ENCODE results near the gene PRKG1.

The PRKG1 gene

GRCh38 chr10:51462076-51462779 lies 387.9 kb downstream of the PRKG1 start:
- no peak for TF ChIP-seq CTCF (IDR thresholded peaks at IDR 0.05; ENCODE audit: borderline replicate concordance, insufficient read depth, low read depth, low read length)
- H3K4me3 ChIP-seq (ENCODE audit: low read depth, low read length) = no peak overlapping the region

- H3K4me3 ChIP-seq (ENCODE audit: low read depth, low read length) = no peak overlapping the region
- TF ChIP-seq CTCF (IDR thresholded peaks at IDR 0.05; ENCODE audit: borderline replicate concordance, insufficient read depth, low read depth, low read length) = no peak
Observed at GRCh38 chr10:51468424-51468823, 394.1 kb downstream of the PRKG1 start.

DNA sequence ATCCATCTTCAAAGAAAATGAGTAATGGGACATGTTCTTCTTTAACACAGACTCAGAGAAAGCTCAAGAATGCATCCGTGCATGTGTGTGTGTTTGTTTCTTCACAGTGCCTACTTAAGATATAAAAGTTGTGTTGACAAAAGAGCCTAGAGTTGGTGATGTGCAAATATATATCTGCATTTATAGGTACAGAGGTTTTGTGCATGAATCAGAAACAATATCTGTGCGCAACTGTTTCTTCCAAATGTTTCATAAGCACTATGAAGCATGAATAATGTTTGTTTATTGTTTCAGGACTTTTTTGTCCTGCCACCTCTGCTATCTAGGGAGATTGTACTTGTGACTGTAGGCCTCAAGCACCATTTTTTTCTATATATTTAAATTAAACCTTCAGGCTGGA lies 395.4 kb downstream of the PRKG1 start:
- no peak overlapping the region for H3K4me3 ChIP-seq (ENCODE audit: low read depth, low read length)
- no peak for TF ChIP-seq CTCF (IDR thresholded peaks at IDR 0.05; ENCODE audit: borderline replicate concordance, insufficient read depth, low read depth, low read length)

- TF ChIP-seq CTCF (IDR thresholded peaks at IDR 0.05; ENCODE audit: borderline replicate concordance, insufficient read depth, low read depth, low read length) = no peak
- H3K4me3 ChIP-seq (ENCODE audit: low read depth, low read length) = no peak overlapping the region
Observed at GRCh38 chr10:51471271-51471670, 397.0 kb downstream of the PRKG1 start.

DNA sequence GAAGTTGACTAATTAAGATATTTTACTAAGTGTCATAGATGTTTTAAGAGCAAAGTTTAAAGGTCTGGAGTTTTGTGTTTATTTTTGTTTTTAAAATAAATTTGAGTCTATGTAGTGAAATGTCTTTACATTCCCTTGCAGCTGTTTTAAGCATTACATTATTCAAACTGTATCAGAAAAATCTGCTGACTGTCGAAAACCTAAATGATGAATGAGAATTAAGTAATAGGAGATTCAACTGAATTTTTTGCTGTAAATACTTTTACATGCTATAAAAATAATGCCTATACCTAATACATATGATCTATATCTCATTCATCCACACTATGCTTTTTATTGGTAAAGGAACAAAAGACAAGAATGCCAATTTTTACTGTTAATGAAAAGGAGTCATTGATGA lies 397.9 kb downstream of the PRKG1 start:
- no peak overlapping the region for H3K4me3 ChIP-seq (ENCODE audit: low read depth, low read length)
- no peak for TF ChIP-seq CTCF (IDR thresholded peaks at IDR 0.05; ENCODE audit: borderline replicate concordance, insufficient read depth, low read depth, low read length)

GRCh38 chr10:51479711-51480110 lies 405.4 kb downstream of the PRKG1 start:
- no peak for TF ChIP-seq CTCF (IDR thresholded peaks at IDR 0.05; ENCODE audit: borderline replicate concordance, insufficient read depth, low read depth, low read length)
- H3K4me3 ChIP-seq (ENCODE audit: low read depth, low read length) = no peak overlapping the region

DNA sequence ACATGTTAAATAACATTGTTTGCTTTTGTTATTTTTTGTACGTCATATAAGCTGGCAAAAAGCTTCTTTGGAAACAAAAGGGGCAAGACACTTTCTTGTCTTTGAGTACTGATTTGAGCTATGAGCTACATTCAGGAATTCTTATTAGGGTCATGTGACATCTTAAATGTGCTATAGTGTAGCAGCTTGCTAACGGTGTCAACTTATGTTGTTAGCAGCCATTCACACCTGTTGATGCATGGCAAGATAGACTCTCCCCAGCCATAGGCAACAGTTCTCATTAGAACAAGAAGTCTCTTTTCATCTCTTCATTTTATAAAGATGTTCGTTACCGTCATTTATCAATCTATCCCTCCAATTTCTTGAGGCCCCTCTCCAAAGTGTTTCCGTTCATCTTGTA lies 411.4 kb downstream of the PRKG1 start:
- TF ChIP-seq CTCF (IDR thresholded peaks at IDR 0.05; ENCODE audit: borderline replicate concordance, insufficient read depth, low read depth, low read length) = no peak
- no peak overlapping the region for H3K4me3 ChIP-seq (ENCODE audit: low read depth, low read length)
